Suprapubic skin (tissue), 4 donors: ENCODE data around the gene ETV7.

ENCODE experiments used
- EP300 ChIP-seq: sonication (generic); formaldehyde crosslinking; IDR thresholded peaks from one replicate; pipeline ENCODE4 v1.6.1; 2017; ENCODE audit warnings: antibody characterized with exemption
- POLR2A ChIP-seq, 2 donors: fragments of 450-650 bp; IDR thresholded peaks; one replicate each; pipeline ENCODE4 v1.6.1; 2017; ENCODE audit warnings: antibody characterized with exemption in 2 of 2, mild to moderate bottlenecking in 2 of 2, moderate library complexity in 2 of 2
- POLR2AphosphoS5 ChIP-seq, 3 donors: sonication (generic); formaldehyde crosslinking; IDR thresholded peaks; one replicate each; pipeline ENCODE4 v1.6.1; 2017; ENCODE audit warnings: antibody characterized with exemption in 3 of 3
- TF ChIP-seq, protein P1 (sequence below), 2 donors: fragments of 200-600 bp in 1 of 2; fragments of 450-650 bp in 1 of 2; sonication (generic) in 1 of 2; IDR thresholded peaks; one replicate each; pipeline ENCODE4 v1.5.1; 2016 to 2019; ENCODE audit warnings: antibody characterized with exemption in 2 of 2, mild to moderate bottlenecking in 1 of 2, moderate library complexity in 1 of 2

DNA sequence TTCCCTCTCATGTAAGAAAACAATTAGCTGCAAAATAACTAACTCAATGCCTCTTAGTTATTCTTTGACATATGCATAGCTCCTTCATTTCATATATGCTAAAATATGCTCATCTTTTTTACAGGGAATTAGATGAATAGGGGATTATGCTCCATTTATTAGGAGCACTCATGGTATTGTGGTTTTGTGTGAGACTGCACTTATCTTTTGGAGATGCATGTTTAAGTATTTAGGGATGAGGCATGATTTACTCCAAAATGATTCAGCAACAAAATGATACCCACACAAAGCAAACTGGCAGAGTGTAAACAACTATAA, 59.6 kb downstream of the ETV7 start:
- TF ChIP-seq POLR2AphosphoS5 (IDR thresholded peaks at IDR 0.05): no peak
- TF ChIP-seq, protein P1, sequence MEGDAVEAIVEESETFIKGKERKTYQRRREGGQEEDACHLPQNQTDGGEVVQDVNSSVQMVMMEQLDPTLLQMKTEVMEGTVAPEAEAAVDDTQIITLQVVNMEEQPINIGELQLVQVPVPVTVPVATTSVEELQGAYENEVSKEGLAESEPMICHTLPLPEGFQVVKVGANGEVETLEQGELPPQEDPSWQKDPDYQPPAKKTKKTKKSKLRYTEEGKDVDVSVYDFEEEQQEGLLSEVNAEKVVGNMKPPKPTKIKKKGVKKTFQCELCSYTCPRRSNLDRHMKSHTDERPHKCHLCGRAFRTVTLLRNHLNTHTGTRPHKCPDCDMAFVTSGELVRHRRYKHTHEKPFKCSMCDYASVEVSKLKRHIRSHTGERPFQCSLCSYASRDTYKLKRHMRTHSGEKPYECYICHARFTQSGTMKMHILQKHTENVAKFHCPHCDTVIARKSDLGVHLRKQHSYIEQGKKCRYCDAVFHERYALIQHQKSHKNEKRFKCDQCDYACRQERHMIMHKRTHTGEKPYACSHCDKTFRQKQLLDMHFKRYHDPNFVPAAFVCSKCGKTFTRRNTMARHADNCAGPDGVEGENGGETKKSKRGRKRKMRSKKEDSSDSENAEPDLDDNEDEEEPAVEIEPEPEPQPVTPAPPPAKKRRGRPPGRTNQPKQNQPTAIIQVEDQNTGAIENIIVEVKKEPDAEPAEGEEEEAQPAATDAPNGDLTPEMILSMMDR (IDR thresholded peaks at IDR 0.05): no peak
- TF ChIP-seq POLR2A (IDR thresholded peaks at IDR 0.05): no peak
- no peak for TF ChIP-seq EP300
